GM21619 (cell line): ENCODE data around the gene RAB3GAP2.
"Not testable (repeated sequence)": the region's sequence is repeated elsewhere in the genome, so short reads cannot be mapped to it uniquely, and the experiment has no call there.

Source experiments
- ATAC-seq: cut with Tn5 transposase; IDR thresholded peaks from one replicate; pipeline ENCODE4 v1.9.1; 2021; ENCODE audit not compliant: unreplicated experiment

RAB3GAP2 gene

DNA sequence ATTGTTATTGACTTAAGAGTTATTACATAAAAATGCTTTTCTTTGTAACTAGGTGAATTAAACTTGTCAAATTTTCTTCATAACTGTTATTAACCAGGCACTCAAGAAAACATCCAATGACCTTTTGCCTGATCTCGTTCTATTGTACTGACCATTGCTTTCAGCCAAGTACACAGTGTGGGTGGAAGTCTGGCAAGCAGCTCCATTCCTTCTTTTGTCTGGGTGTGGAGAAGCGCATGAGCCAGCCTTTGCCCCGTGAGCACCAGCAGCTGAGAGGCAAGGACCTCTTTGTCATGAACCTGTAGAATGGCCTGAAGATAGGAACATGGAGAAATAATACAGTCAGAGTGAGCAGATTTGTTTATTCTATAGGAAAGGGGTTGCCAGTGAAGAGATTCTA, 120.8 kb downstream of the RAB3GAP2 start:
- no peak for ATAC-seq

DNA sequence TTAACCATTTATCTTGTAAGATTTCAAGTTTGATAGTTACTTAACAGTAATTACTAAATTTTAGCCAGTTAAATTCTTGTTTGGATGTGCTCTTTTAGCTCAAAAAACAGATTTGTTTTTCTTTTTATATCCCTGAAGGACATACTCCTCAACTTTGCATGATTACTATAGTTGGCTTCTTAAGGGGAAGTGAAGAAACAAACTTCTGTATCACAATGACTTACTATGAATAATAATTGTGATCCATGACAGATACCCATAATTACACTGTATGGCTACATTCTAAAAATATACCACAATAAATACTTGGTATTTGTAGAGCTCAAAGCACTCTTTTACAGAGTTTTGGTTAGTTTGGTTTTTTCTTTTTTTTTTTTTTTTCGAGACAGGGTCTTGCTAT, 122.5 kb downstream of the RAB3GAP2 start:
- no peak for ATAC-seq

DNA sequence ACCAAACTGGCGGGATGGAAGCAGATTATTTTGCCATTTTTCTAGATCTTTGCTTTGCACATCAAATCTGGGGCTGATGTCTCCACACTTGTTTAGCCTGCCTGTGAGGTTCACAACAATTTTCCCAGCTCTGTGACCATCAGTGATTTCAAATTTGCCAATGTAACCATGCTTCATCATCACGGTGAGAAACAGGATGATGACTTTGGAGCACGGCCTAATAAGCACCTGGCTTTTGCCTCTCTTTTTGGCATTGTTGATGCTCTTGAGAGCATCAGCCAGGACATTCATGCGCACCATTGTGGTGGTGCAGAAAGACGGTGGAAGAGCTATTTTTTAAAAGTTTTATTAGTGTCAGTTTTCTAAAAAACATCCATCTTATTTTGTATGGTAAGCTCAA, 128.2 kb downstream of the RAB3GAP2 start:
- ATAC-seq = no peak

DNA sequence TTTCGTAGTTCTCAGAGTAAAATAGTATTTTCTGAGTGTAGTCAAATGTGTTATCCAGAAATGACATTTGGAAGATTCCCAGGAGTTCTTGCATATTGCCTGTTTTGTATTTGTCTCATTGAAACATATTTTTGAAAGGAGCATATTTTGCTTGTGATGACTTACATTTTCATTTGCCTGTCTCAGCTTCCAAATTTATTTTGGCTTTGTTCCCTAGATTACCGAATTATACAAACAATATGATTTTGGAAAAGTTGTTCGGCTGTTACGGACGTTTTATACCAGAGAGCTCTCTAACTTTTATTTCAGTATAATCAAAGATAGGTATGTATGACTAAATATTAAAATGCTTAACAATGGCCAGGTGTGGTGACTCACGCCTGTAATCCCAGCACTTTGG, 132.3 kb downstream of the RAB3GAP2 start:
- no peak for ATAC-seq

DNA sequence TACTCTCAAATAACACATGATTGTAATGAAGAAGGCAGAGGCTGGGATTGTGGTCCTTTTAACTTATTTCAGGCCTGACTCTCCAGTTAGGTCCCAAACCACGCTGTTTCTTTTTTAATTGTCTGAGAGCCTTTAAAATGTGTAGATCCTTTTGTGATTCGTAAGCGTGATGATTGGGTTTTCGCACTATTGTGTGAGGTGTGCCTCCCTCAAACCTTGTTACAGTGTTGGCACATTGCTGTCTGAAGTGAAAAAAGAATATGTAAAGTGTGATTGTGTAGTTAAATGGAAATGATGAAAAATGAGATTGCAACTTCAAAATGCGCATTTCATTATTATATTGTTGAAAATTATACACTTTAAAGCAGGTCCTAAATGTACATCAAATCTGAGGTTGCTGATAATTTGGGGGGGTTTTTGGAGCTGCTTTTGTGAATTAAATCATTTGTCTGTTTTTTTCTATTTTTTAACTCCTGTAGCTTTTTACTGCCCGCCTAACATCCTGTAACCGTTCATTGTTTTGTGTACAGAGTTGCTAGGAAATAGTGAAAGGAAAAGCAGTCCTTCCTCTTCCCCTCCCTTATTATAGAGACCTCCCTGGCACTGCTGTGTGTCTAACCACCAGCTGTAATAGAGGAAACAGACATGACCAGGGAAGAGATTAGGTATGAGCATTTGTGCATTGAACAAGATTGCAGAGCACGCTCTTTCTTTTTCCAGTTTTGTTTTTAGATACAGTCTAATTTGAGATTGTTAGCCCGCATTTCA, 135.1 kb downstream of the RAB3GAP2 start:
- ATAC-seq = no peak

DNA sequence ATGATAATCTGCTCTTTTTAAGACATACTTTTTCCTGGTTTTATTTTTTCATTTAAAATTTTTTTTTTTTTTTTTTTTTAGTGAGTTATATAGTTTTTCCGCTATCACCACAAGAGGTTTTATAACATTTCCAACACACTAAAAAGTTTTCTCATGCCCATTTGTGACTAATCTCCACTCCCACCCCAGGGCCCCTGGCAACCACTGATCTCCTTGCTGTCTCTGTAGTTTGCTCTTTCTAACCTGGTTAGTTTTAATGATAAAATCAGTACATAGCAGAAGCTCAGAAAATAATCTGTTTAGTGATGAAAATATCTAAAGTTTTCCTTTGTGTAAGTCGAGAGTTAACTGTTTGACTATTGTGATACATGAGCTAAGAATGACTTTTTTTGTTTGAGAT, 136.5 kb downstream of the RAB3GAP2 start:
- ATAC-seq = no peak

DNA sequence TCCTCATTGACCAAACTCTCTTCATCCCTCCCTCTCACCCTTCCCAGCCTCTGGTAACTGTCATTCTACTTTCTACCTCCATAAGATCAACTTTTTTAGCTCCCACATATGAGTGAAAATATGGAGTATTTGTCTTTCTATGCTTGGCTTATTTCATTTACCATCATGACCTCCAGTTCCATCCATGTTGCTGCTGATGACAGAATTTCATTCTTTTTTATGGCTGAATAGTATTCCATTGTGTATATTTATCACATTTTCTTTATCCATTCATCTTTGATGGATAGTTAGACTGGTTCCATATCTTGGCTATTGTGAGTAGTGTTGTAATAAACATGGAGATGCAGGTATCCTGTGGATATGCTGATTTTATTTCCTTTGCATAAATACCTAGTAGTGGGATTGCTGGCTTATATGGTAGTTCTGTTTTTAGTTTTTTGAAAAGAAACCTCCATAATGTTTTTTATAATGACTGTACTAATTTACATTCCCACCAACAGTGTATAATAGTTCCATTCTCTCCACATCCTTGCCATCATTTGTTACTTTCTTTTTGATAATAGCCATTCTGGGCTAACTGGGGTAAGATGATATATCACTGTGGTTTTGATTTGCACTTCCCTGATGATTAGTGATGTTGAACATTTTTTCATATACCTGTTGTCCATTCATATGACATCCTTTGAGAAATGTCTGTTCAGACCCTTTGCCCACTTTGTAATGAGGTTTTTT, 142.6 kb downstream of the RAB3GAP2 start:
- ATAC-seq = no peak

DNA sequence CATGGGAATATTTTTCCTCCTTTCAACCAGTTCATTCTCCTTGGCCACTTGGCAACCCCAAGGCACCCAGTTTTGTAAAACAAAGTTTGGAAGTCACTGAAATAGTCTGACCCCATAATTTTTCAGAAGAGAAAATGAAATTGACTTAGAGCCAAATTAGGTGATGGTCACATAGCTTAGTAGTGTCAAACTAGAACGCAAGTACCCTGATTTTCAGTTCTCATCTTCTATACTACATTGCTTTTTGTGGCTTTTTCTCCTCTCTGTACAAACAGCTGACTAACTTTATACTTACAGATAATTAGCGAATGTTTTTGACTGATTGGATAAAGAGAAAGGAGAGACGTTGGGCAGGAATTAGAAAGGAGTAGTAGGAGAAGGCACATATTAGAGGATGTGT, 145.2 kb downstream of the RAB3GAP2 start:
- no peak for ATAC-seq

DNA sequence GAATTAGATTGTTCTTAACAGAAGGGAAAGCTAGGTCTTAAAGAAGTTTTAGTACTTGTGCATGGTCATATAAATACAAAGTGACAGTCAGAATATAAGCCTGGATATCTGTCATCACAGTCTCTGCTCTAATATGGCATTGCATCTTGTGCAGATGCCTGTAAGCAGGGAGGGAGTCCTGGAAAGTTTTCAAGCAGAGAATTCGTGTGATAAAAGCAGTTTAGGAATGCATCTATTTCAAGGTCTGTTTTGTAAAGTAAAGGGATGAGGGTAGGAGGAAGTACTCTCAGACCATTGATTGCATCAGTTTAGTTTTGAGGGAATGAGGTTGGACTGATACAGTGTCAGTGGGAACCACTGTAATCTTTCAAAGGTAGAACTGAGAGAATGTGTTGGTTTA, 147.7 kb downstream of the RAB3GAP2 start:
- ATAC-seq = no peak

DNA sequence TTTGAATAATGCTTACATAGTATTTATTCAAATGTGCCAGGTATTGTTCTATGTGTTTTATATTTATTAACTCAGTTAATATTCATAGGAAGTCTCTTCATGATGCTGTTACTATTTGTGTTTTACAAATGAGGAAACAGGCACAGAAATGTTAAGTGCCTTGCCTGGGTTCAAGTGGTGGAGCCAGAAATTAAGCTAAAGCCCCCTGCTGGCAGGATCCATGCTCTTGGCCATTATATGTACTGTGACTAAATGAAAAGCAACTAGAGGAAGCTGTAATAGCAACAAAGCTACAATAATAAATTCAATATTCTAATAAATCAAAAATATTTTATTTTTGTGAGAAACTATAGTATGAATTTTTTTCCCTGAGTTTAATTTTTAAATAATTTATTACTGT, 148.4 kb downstream of the RAB3GAP2 start:
- ATAC-seq = no peak

DNA sequence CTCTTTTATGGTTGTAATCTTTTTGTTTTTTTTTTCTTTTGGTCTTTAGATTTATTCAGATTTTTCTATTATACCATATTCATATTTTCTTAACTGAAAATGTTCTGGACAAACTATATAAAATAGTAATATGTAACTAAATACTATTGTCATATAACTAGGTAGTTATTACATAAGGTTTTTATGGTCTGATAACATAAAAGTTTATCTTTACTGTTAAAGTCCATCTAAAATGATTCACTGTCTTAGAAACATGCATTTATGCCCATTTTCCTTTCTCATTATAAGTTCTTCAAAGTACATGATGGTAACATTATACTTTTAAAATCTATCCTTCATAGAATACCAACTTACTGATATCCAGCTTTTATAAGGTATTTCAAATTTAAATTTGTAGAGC, 149.2 kb downstream of the RAB3GAP2 start:
- no peak for ATAC-seq

DNA sequence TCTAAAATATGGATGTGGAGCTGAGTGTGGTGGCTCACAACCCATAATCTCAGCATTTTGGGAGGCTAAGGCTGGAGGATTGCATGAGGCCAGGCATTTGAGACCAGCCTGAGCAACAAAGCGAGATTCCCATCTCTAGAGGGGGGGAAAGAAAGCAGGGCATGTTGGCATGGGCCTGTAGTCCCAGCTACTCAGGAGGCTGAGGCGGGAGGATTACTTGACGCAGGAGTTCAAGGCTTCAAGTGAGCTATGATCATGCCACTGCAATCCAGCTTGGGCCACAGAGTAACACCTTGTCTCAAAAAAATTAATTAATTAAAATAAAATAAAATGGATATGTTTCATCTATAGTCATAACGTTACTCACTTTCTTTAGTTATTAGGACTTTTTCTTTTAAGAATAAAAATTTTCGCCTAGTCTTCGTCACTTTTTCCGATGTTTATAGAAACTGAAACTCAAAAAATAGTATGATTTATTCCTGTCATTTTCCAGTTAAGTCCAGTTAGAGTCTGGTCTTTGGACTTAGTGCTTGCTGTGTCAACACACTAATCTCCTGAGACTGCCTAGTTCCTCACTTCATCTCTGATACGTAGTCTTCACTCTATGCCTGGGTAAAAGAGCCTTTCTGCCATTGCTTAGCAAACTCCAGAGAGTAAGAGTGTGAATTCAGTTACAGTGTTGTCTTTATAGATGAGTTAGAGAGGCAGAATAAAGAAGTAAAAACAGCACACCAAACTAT, 150.3 kb downstream of the RAB3GAP2 start:
- no peak for ATAC-seq

DNA sequence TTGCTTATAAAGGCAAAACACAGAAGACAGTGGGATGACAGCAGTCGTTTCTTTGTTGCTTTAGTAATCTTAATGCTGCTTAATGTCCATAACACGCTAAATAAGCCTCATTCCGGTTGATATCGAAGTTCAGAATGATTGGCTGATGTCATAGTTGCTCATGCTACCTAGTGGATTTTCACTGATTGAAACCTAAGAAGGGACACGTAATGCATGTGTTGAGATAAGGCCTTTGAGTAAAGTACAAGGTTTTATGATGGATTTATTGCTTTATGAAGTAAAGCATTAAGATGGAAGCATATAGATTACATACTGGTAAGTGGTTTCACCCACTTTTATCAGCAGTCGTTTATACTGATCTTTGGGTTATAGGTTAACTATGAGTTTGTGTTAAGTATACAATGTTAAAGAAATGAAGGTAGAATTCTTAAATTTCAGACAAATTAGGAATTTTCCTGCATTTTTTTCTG, 153.2 kb downstream of the RAB3GAP2 start:
- ATAC-seq = no peak

DNA sequence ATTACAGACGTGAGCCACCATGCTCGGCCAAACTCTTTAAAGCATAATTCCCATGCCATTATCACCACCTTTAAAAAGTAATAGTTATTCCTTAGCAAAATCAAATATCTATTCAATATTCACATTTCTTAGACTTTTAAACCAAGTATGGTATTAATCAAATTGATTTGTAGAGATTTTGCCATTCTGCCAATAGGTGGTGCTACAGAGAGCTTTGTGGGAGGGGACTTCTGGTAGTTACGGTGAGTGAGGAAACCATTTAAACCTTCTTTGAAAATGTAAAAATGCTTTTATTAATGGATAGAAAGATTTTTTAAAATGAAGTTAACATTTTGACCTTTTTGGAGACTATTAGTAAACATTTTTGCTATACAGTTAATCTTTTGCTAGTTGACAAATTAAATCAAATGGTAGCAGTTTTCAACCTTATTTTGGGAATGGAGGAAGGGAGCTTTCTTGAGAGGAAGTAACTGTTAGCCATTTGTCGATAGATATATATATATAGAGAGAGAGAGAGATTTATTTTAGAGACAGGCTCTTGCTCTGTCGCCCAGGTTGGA, 159.0 kb downstream of the RAB3GAP2 start:
- no peak for ATAC-seq

DNA sequence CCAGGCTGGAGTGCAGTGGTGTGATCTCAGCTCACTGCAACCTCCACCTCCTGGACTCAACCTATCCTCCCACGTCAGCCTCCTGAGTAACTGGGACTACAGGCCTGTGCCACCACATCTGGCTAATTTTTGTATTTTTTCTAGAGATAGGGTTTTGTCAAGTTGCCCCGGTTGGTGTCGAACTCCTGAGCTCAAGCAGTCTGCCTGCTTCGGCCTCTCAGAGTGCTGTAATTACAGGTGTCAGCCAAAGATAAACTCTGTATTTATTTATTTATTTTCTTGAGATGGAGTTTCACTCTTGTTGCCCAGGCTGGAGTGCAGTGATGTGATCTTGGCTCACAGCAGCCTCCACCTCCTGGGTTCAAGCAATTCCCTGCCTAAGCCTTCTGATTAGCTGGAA, 159.7 kb downstream of the RAB3GAP2 start:
- ATAC-seq = not testable (repeated sequence)

DNA sequence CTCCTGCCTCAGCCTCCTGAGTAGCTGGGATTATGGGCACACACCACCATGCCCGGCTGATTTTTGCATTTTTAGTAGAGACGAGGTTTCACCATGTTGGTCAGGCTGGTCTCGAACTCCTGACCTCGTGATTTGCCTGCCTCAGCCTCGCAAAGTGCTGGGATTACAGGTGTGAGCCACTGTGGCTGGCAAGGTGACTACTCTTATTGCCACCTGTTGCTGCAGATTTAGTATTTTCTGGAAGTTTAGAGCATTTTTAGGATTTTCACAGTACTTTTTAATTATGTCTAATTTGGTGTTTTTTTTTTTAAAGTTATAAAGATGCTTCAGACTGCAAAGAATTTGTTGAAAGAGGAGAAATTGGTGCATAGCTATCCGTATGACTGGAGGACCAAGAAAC, 161.8 kb downstream of the RAB3GAP2 start:
- ATAC-seq = not testable (repeated sequence)

DNA sequence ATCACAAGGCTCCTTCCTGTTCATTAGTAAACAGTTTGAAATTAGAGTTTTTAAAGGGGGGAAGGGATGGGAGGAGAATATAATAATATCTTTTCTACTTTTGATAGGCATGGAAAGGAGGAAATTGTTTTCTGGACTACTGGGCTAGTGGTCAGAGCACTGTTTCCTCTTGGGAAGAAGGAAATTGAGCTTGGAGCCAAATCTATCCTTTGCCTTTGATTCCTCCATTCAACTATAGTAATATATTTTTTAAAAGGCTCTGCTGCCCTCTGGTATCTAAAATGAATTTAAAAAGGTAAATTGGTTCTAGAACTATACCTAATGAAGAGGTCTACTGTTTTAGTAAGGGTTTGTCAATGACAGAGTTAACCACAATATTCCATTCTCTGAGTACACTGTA, 172.4 kb downstream of the RAB3GAP2 start:
- no peak for ATAC-seq
